Activated CD8-positive, alpha-beta memory T cell treated with anti-CD3 and anti-CD28 coated beads, Interleukin-2, amount 50 U/mL, for 1 hour (primary cell): ENCODE results near the gene TREH.

Experiments used
- DNase-seq: peaks from one replicate; pipeline ENCODE4 v3.0.0-alpha.2; 2020; ENCODE audit errors: extremely low read depth

Gene TREH

DNA sequence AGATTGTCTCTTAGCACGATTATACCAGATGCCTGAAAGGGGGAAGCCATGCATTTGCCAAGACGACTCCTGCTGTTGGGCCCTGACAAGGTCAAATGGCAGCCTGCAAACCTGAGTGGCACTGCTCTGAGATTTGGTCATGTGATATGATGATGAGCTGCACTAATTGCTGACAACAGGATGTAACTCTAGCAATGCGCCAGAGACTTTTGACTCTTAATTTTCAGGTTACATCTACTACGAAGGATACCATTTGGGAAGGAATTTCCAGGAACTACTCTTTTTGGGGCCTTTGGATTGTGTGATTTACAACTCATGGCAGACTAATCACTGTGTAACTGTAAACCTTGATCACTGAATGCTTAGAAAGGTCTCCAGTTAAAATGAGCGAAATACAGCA, 13.1 kb downstream of the TREH start:
- no peak for DNase-seq

DNA sequence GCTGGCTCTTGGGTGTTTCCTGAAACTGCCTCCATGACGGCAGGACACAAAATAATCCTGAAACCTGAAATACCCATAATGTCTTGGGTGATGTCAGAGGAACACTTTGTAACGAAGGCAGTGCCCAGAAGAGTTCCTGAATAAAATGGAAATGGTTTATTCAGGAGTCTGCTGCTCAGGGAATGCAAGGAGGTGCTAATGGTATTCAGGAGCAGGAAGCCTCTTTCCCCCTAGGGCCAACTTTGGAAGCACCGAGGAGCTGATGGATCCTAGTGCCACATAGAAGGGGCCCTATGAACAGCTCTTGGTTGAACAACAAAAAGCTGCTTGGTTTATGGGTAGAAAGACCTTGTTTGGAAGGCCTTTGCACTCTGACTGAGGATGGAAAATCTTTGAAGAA, 15.5 kb downstream of the TREH start:
- no peak for DNase-seq

DNA sequence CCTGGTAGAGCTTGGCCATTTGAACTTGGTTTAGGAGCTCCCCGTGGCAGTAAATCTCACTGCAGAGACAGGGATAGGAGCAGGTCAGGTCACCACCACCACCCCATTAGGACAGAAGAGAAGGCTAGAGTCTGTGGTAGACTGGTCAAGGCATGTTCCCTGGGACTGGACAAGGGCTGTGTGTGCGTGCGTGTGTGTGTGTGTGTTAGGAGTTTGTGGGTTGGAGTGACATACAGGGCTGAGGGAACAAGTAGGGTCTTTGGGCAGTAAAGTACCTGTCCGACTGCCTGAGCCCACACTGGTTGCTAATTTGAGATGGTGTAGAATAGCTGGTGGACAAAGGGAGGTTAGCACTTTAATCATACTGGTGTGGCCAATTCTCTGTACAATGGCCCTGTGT, 16.1 kb downstream of the TREH start:
- DNase-seq: no peak

DNA sequence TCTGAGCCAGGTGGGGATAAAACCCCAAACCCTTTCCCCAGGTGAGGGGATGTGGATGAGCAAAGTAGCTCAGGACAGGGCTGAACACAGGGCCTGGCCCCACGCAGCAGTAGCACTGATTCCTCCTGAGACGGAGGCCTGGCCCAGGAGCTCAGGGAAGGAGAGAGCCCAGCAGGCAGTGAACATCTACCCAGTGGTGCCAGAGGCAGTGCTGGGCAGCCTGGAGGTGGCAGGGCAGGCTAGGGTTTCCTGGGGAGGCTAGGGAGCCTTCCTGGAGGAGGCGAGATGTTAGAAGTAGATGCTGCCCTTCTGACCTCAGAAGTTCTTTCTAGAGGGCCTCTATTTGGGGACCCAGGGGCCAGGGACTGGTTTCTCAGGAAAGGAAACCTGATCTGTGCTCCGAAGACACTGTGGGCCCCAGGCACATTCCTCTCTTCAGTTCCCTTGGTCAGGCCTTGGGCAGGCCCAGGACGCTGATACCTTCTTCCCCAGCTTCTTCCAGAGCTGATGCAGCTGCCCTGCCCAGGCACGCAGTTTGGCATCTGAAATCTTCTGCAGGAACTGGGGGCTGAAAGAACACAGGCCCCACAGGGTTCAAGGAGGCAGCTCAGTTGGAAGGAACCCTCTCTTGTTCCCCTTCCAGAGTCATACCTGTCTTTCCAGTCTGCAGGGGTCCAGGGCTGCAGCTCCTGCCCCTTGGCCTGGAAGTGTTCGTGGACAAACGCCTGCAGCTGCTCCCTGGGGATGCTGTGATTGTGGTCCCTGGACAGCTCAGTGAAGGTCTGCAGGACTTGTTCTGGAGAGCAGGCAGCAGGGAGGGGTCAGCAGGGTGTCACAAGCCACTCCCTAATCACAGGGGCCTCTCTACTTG, 16.8 kb downstream of the TREH start:
- DNase-seq: no peak

DNA sequence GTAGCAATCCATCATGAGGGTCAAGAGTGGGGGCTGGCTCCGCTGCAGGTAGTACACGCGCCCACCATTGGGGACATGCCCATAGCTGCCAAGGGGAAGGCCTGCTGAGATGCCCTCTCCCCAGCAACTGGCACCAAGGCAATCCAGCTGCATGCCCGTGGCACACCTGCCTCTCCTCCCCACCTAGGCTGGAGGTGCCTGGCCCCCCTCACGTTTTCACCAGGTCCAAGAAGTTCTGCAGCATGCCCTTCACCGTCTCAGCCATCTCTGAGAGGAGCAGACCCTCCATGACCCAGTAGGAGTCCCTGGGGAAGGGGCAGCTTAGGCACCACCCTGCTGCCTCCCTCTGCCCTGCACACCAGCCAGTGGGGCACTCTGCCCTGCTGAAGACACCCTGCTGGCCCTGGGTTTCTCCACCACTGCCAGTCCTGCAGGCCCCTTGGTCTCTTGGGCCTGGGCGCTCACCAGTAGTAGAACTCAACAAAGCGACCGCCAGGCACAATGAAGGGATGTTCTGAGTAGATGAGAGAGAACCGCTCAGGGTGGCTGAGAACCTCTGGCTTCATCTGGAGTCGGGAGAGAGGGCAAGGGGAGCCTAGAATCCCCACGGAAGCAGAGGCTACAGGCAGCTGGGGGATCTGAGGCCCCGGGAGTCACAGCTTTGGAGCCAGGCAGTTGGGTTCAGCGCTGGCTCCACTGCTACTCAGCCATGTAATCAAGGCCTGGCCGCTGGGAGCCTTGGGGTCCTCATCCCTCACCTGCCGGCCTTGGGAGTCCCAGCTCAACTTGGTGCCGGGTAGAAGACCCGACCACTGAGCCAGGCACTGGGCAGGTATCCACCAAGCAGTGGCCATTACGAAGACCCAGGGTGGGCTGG, 17.8 kb downstream of the TREH start:
- DNase-seq: no peak

DNA sequence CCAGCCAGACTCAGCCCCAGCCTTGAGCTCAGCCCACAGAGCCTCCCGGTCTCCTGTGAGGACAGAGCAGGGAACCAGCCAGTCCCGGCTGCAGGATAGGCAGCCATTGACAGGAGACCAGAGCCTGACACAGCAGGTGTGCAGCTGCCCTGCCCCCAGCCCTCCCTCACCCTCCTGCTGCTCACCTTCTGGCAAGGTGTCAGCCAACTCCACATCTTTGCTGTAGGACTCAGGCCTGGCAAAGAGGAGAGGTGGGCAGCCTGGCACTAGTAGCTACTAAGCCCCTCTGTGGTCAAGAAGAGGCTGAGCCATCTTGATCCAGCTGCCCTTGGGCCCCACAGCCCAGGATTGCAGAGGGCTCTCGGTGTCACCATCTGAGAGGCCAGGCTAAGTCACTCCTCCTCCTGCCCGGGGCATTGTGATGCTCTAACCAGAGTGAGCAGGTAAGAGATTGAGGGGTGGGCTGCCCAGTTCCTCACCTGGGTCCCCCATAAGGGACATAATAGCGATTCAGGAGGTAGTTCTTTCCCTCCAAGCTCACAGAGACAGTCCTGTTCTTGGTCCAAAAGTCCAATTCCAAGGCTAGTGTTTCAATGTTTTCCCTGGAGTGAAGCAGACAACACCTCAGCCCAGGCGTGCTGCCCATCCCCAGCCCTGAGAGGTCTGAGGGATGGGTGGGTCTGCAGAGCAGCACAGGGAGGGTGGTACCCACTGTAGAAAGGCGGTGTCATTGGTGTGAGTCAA, 18.6 kb downstream of the TREH start:
- DNase-seq: no peak

DNA sequence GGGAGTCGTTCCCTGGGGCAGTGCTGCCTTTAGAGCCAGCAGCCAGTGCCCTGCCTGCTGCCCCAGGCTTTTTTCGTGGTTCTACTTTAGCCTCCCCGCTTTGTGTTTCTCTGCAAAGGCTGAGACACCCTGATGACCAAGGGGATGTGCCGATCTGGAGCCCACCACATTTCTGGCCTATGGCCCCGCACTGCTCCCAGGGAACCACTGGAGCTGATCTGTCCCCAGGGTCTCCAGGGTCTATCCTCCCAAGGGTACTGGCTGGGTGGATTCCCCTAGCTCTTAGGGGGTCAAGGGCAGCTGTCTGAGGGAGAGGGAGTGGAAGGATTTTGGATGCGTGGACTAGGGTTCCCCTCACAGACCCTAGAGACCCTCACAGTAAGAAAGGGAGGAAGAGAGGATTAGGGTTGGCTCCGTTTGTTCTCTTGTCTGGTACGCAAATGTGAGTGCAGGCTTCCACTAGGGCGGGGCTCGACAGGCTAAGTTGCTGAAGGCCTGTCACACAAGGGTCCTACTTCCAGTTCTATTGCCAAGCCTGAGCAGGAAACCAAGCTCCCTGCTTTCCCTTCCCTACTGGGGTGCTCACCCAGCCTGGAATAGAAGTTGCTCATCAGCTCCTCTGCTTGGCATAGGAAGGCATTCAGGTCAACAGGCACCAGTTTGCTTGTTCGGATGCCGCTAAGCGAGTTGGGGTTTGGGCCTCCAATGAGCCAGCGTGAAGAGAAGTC, 19.3 kb downstream of the TREH start:
- no peak for DNase-seq

DNA sequence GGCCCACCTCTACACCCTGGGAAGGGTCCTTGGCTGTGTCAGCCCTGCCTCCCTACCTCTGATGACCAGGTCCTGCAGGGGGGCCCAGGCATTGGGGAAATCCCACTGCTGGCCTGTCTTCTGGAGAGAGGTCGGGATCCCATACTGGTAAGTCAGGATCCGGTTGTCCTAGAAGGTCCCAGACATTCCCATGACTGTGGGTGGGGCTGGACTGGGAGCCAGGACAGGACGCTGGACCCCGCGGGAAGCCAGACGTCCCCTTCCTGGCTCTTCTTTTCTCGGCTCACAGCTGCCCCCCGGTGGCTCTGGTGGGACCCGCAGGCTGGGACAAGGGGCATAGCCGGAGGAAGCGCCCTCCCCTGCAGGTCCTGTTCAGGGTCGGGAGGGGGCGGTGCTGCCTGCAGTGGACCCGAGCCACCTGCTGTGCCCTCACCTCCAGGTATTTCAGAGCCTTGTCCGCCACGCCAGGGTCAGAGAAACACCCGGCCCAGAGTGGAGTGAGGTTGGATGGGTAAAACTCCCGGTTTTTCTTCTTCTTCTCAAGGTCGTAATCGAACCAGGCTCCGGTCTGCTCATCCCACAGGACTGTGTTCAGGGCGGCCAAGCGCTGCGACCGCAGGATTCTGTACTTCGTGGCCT, 20.0 kb downstream of the TREH start:
- DNase-seq: peak; percentile 71

DNA sequence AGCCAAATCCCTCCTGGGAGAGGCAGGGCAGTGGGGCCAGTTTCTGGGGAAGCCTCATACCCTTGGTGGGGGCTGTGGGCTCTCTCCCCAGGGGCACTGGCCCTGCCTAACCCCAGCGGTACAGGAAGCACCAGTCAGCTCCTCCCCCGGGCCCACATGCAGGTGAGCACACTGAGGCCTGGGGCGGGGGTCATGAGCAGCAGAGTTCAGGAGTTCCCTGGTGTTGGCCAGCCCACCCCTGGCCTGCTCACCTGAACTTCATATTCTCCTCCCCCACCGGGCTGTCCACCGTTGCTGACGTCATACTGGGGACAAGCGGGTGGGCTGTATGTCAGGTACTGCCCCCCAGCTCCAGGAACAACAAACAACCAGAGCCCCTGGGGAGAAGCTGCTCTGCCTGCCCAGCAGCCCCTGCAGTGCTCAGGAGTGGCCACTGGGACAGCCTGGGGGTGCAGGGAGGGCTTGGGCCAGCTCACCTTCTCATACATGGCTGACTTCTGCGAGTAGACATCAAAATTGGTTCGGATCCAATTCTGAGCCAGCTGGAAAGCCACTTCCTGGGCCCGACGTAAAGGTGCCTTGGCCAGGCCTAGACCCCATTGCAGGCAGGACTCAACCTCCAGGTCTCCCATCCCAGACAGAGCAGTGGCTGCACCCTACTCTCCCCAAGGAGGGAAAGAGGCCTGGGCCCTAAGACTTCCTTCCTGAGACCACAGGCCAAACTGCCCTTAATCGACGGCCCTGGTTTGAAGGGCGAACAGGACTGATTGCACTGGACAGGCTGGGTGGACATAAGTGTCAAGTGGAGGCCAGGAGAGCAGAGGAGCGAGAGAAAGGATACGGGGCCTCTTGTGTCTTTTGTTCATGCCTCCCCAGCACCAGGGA, 20.8 kb downstream of the TREH start:
- DNase-seq: no peak

DNA sequence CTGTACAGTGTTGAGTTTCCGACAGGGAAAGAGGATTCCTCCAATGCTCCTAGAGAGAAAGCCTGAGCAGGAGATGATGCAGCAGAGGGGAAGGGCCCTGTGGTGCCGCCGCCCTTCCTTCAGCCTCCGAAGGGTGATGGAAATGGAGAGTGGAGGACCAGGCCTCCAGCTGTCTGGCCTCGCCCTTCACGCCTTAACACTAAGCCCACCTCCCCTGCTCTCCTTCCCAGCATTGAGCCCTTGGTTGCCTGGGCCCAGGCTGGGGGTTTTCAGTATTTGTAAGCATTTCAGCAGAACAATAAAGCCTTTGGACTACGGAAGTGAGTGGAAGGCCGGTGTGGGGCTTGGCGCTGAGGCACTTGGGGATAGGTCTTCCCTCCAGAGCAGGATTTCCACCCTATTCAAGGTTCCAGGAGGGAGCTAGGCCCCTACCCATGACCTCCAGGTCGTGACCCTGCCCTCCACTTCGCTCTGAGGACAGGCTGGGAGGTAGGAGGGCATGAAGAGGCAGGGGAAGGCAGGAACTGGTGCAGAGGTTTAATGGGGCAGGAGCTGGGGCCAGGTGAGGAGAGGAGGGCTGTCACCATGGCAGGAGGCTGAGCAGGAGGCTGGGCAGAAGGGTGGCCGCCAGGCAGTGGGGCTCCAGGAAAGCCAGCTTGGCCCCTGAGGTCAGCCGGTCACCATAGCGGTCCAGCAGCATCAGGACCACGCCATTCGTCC, 21.6 kb downstream of the TREH start:
- DNase-seq: no peak

DNA sequence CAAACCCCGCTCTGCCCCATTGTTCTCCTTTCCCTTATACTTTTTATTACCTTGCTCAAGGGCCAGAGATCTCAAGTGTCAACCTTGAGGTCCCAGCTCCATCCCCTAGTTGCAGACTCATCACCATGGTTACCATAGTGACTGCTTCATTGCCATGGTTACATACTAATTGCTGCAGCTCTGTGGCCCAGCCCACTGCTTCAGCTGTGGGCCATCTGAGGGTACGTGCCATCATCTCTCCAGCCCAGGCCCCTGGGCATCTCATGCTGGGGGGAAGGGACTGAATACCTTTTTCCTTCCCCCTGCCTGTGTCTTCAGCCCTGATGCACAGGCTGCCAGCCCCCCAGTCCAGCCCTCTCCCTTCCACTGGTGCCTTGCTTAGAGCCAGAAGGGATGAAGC, 22.2 kb downstream of the TREH start:
- no peak for DNase-seq

DNA sequence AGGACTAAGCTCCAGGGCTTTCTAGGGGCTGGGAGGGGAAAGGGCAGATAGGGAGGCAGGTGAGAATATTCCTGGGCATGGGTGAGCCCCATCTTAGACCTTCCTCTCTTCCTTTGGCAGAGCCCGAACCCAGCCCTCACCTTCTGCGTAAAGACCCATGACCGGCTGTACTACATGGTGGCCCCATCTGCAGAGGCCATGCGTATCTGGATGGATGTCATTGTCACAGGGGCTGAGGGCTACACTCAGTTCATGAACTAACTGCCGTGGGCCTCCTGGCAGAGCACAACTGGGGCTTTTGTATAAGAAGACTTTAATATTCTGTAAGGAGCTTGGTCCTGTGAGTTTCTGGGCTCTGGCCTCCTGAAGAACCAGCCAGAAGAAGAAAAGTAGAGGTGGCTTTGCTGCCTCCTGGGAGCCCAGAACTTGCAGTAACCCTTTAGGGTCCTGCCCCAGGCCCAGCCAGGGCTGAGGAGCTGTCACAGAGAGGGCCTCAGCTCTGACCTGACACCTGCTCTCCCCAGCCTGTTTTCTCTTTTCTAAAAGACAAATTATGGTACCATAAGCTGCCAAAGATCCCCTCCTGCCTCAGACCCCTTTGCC, 22.8 kb downstream of the TREH start:
- no peak for DNase-seq

DNA sequence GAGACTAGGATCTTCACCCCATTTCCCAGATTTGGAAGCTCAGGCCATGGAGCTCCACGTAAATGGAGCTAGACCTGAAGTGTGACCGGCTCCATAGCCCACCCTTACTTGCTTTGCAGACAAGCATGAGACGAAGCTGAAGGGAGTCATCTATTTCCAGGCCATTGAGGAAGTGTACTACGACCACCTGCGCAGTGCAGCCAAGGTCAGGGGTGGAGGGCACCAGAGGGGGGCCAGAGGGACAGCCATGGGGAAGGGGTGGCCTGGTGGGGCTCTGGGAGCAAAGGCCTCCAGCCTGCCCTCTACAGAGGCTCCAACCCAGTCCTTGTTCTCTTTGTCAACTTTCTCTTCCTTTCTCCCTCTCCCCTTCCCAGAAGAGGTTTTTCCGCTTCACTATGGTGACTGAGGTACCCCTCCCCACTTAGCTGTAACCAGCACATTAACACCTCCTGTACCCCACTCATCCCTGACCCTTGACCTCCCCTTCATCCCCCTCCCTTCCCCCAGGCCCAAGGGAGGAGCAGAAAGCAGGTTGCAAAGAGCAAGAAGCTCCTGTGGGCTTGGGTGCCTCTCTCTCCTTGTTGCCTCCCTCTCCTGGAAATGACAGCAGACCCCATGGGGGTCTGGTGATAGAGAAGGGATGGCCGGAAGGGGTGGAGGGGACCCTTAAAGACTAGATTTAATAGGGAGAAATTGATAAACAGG, 23.8 kb downstream of the TREH start:
- DNase-seq: no peak

DNA sequence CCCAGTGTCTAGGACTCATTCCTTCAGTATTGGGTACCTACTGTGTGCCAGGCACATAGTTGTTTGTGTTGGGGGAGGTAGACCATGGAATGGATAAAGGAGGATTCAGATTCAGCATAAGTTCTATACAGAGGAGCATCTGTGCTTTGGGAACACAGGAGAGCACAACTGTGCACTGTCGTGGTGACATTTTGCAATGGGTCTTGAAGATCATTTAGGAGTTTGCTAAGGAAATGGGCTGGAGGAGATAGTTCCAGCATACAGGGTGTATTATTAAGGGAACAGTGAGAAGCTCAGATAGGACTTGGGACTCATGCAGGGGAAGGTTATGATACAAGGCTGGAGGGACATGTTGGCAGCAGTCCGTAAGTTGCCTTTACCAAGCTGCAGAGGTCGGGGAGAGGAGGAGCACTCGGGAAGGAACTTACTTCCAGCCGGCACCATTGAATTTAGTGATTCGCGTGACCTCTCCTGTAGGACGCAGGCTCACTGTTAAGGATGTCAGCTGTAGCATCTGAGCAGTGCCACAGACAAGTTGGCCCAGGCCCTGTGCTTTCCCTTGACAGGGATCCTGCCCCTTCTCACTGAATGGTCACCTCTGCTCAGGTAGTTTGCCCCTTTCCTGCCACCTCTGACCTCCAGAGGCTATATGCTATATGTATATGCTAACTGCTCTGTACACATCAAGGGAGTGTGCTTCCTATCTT, 25.6 kb downstream of the TREH start:
- no peak for DNase-seq

DNA sequence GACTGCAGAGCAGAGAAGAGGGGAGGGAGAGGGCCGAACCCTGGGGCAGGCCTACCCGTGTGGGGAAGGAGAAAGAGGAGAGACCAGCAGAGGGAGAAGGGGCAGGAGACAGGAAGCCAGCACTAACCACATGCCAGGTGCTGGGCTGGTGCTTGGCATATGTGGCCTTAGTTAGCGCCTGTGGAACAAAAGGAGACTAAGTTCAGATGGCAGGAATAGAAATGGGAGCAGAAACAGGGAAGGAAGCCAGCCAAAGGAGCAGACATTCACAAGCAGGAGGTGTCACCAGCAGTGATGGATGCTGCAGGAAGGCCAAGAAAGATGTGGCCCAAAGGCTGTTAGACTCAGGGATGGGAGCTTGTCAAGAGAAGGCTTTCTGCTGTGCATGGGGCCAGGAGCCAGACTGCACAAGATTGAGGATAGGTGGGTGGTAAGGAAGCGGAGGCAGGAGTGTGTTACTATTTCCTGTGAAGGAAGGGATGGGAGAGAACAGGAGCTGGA, 26.7 kb downstream of the TREH start:
- no peak for DNase-seq

DNA sequence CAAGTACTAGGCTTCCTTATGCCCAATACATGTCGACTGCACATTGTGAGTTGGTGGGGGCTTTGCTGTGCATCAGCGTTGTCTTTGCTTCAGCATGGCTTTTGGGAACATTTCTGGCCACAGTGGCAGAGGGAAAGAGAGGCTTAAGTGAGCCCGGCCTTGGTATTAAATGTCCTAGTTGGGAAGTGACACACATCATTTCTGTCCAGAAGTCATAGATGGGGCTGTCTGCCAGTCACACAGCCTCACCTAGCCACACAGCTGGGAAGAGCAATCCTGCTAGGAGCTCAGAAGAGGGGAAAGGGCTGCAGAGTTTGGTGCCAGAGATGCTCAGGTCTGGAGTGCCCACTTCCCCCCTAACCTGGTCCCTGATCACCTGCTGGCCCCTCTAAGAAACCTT, 27.6 kb downstream of the TREH start:
- no peak for DNase-seq

DNA sequence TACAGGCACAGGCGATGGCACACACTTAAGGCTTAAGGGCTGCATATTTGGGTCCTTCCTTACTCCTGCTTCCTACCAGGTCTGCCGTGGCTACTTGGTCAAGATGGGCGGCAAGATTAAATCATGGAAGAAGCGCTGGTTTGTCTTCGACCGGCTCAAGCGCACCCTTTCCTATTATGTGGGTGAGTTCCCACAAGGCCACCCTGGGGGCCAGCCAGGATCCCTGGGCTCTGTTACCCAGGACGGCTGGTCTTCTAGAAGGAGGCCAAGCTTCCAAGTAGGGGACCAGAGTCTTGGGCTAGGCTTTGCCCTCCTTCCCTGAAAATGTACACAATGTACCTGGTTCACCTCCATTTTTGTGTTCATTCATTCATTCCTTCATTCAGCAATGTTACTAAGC, 29.1 kb downstream of the TREH start:
- DNase-seq: no peak

DNA sequence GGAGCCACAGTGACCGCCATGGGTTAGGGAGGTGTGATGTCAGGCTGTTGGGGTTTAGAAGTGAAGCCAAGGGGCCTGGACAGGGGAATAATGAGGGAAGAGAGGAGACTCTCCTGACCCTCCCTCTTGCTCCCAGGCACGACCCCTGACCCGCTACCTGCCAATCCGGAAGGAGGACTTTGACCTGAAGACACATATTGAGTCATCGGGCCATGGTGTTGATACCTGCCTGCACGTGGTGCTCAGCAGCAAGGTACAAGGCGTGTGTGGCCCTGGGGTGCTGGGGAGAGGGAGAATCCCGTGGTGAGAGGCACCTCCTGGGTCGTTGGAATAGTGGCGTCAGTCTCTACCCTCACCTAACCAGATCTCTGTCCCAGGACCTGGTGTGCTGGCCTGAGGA, 29.5 kb downstream of the TREH start:
- DNase-seq: no peak
